Fibroblast of the aortic adventitia (primary cell): ENCODE data around the gene CREB5. TPM values are rescaled to one million over a fixed set of nuclear protein-coding genes. Genes with fewer than 3 reads are reported as not detected.

ENCODE experiments used
- DNase-seq: peaks from one replicate; pipeline ENCODE4 v3.0.0-alpha.2; 2010; ENCODE audit warnings: low read depth
- H3K4me3 ChIP-seq: 2 replicates; pipeline ENCODE4 v1.5.1; 2011; ENCODE audit warnings: low read depth, mild to moderate bottlenecking, control low read depth, low read length, moderate library complexity
- total RNA-seq: library from RNA; depleted of rRNA; stranded (reverse); fragments of >200 nt; gene quantifications from 2 replicates; pipeline ENCODE4 v1.2.3, GENCODE V29; 2012; ENCODE audit warnings: low replicate concordance
- TF ChIP-seq, protein P1 (sequence below): IDR thresholded peaks from 2 replicates; pipeline ENCODE4 v1.5.1; 2011; ENCODE audit warnings: mild to moderate bottlenecking, low read length, control low read depth, inconsistent platforms; ENCODE audit not compliant: insufficient read depth

CREB5 gene
- total RNA-seq, 1 donor = 5.2 TPM

DNA sequence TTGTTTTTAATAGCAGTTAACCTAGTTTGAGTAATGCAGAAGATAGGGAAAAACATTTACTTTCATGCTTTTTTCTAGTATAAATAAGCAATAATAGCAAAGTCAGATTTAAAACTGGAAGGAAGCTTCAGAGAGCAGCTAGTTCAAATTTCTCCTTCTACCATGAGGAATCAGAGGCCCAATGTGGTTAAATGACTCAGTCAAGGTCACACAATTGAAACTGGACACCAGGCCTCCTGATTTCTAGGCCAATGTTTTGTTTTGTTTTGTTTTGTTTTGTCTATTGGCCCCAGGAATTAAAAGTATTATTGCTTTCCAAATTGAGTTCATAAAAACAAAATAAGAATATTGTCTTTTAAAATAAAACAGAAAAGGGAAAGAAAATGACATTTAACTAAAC, 423.5 kb downstream of the CREB5 start:
- TF ChIP-seq, protein P1, sequence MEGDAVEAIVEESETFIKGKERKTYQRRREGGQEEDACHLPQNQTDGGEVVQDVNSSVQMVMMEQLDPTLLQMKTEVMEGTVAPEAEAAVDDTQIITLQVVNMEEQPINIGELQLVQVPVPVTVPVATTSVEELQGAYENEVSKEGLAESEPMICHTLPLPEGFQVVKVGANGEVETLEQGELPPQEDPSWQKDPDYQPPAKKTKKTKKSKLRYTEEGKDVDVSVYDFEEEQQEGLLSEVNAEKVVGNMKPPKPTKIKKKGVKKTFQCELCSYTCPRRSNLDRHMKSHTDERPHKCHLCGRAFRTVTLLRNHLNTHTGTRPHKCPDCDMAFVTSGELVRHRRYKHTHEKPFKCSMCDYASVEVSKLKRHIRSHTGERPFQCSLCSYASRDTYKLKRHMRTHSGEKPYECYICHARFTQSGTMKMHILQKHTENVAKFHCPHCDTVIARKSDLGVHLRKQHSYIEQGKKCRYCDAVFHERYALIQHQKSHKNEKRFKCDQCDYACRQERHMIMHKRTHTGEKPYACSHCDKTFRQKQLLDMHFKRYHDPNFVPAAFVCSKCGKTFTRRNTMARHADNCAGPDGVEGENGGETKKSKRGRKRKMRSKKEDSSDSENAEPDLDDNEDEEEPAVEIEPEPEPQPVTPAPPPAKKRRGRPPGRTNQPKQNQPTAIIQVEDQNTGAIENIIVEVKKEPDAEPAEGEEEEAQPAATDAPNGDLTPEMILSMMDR = no peak
- DNase-seq = no peak
- H3K4me3 ChIP-seq = no peak overlapping the region

DNA sequence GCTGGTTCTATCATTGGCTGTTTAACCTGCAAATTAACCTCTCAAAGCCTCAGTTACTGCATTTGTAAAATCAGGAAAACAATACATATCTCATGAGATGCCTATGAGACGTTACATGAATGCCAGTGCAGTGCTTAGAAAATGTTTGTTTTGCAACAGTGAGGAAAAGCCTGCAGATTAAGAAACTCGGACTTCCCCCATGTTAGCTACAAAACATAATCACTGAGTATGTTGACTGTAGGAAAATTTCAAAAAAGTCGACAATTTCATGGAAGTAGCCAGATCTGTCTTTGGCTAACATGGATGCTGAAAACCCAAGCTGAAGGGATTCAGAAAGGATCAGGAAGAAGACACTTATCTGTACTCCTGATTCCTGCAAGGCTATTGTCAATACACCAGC, 424.4 kb downstream of the CREB5 start:
- TF ChIP-seq, protein P1 = no peak
- no peak for DNase-seq
- no peak overlapping the region for H3K4me3 ChIP-seq

DNA sequence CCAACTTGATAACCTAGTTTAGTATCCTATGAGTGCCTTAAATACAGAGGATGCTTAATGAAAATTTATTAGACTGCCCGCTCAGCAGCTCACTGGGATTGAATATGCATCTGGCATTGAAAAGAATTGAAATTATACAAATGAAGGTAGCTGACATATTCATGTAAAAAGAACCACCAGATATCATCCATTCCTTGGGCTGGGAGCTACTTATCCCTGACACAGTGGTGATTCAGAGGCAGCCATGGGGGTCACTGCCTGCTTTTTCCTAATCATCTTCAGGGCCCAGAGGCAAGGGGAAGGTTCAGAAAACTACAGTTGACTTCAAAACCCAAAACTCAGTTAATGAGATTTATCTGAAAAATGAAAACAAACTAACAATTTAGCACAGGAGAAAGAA, 424.9 kb downstream of the CREB5 start:
- TF ChIP-seq, protein P1 = no peak
- no peak for DNase-seq
- no peak overlapping the region for H3K4me3 ChIP-seq

- no peak overlapping the region for H3K4me3 ChIP-seq
- DNase-seq = no peak
- TF ChIP-seq, protein P1 = peak; percentile 36
Measured at GRCh38 chr7:28840592-28840995, 428.3 kb downstream of the CREB5 start.

DNA sequence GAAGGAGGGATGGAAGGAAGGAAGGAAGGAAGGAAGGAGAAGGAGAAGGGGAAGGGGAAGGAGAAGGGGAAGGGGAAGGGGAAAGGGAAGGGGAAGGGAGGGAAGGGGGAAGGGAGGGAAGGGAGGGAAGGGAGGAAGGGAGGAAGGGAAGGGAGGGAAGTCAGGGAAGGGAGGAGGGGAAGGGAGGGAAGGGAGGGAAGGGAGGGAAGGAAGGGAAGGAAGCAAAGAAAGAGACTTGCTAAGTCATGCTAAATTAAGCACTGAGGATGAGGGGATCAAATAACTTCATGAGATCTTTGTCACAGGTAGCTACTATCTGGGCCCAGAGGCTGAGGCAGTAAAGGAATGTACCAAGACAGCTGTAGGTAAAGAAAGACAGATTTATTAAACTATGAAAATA, 429.4 kb downstream of the CREB5 start:
- TF ChIP-seq, protein P1 = no peak
- no peak for DNase-seq
- H3K4me3 ChIP-seq = no peak overlapping the region

GRCh38 chr7:28842769-28843295, 430.5 kb downstream of the CREB5 start:
- TF ChIP-seq, protein P1 = no peak
- no peak overlapping the region for H3K4me3 ChIP-seq
- DNase-seq = no peak

DNA sequence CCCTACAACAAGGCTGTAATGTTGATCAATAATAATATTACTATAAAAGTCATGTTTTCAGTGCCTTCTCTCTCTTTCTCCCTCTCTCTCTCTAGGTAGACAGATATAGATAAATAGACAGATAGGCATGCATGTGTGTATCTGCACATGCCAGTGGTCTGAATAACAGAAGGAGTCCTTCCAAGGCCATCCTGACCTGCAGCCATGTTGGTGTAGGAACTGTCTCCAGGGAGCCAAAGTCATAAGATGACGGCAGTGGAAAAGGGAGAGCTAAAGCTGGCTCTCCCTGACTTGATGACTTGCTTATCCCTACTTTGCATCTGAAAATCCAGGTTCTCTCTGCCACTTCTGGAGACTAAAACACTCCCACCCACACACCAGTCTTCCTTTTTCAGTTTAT, 432.8 kb downstream of the CREB5 start:
- H3K4me3 ChIP-seq = no peak overlapping the region
- no peak for DNase-seq
- TF ChIP-seq, protein P1 = no peak
